GM10266 (cell line): ENCODE data around the gene PGRMC2.

ENCODE experiments used
- DNase-seq: peaks from one replicate; pipeline ENCODE4 v3.0.0; 2012; ENCODE audit errors: extremely low spot score
- CTCF ChIP-seq: IDR thresholded peaks from 2 replicates; pipeline ENCODE4 v1.5.1; 2012; ENCODE audit warnings: mild to moderate bottlenecking, low read depth; ENCODE audit not compliant: control insufficient read depth, insufficient read depth; ENCODE audit errors: missing control alignments

The PGRMC2 gene

GRCh38 chr4:128291096-128291495 is 3.5 kb upstream of the PGRMC2 start:
- no peak for TF ChIP-seq CTCF

GRCh38 chr4:128290526-128290925 is 2.9 kb upstream of the PGRMC2 start:
- DNase-seq: no peak
- no peak for TF ChIP-seq CTCF

More at GRCh38 chr4:128291096-128291495, 3.5 kb upstream of the PGRMC2 start:
- no peak for DNase-seq

GRCh38 chr4:128289523-128290158 is 2.0 kb upstream of the PGRMC2 start:
- no peak for TF ChIP-seq CTCF
- no peak for DNase-seq

- no peak for TF ChIP-seq CTCF
- DNase-seq: peak; percentile 14
Observed at GRCh38 chr4:128288689-128289106, 1.1 kb upstream of the PGRMC2 start.

GRCh38 chr4:128287871-128288688 is 467 bp upstream of the PGRMC2 start:
- no peak for TF ChIP-seq CTCF
- DNase-seq: peak; percentile 98

GRCh38 chr4:128286474-128287058 is 1.0 kb downstream of the PGRMC2 start:
- DNase-seq: peak; percentile 55
- no peak for TF ChIP-seq CTCF
